SK-N-MC (cell line): ENCODE measurements around the gene KIF26B.

ENCODE experiments used
- EZH2 ChIP-seq: fragments of 200-600 bp; sonication (generic); IDR thresholded peaks from one replicate; pipeline ENCODE4 v1.6.1; 2017; ENCODE audit warnings: antibody characterized with exemption
- FOXP2 ChIP-seq: optimal IDR thresholded peaks from 2 replicates; pipeline ENCODE3; 2011; ENCODE audit warnings: mild to moderate bottlenecking, moderate library complexity; ENCODE audit not compliant: insufficient read depth; ENCODE audit errors: extremely low read length, control extremely low read depth
- POLR2AphosphoS5 ChIP-seq: IDR thresholded peaks from 2 replicates; pipeline ENCODE4 v1.6.1; 2012; ENCODE audit warnings: mild to moderate bottlenecking, low read depth, low read length, borderline replicate concordance

DNA sequence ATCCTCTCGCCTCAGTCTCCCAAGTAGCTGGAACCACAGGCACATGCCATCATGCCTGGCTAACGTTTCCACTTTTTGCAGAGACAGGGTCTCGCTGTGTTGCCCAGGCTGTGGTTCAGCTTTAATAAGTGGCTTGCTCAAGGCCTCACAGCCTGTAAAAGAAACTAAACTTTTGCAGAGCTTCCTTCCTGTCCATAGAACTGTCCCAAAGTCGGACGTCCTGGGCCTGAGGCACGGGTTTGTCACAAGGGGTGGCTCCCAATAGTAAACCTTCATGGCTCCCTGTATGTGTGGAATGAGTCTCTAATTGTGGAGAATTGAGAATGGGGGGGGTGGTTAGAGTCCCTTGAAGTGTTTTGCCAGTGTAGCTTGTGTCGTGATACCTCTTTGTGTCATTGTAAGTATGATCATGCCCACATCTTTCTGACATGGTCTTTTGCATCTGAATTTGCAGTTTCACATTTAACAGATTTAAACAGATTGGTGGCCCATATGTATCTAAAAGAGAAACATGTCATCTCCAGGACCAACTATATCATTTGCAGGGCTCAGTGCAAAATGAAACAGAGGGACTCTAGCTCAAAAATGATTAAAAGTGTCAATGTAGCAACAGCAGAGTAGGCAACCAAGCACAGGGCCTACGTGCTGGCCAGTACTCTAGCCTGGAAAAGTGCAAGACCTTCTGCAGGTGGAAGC, 332.1 kb downstream of the KIF26B start:
- TF ChIP-seq EZH2 (no peak), POLR2AphosphoS5 (no peak), FOXP2 (no peak)
